Suppressor macrophage (primary cell): ENCODE measurements around the gene PRMT9.
A peak's percentile ranks its signal among the peaks of the same experiment; 100 is the strongest.

ENCODE experiments used
- DNase-seq, 4 experiments: peaks; one replicate each; pipeline ENCODE4 v3.0.0-alpha.2; 2020 to 2022
- total RNA-seq, 17 experiments: gene quantifications; one replicate each; lab custom pipeline; 2026; ENCODE audit warnings: mixed read lengths in 6 of 17, inconsistent platforms in 3 of 17; lab: John Stamatoyannopoulos, UW

PRMT9 gene
- 1.3 to 24.1 (median 13.6) reads per million in 17 experiments for total RNA-seq

DNA sequence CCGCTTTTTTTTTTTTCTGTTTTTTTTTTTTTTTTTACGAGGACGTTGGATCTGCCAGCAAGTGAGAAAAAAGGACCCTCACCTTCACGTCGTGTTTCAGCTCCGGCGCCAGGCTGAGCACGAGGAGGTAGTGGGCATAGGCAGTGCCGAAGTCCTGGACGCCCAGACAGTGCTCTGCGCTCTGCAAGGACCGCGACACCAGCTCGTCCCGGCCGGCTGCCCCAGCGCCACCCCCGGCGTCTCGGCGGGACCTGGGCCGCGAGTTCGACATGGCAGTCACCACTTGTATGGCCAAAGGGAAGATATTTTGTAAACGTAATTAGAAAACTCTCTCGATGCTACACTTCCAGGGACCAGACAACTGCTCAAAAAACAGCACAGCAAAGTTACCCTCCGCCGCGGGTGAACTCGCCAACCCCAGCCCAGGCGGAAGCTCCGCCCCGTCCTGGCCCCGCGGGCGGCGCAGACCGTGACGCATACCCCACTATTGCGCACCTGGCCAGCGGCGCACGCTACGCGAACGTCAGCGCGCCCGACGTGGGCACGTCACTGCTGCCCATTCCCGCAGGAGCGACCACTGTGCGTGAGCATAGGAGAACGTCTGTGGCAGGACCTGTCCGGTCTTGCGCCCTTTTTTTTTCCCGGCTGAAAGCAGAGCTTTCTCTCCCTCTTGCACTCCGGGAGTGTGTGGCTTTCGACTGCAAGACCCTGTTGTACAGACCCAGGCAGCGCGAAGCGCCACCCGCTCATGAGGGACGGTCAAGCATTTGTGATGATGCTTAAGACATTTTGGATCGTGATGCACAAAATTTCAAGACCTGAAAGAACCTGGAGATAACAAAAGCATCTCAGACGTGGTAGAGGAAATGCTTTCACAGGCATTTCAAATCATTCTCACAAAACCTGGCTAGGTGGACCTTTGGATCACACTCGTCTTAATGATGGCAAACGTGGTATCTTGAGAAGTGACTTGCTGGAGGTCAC lies at the start of gene PRMT9:
Gene PRMT9 (minus strand): TSS at position 447 of the 984 bp plus-strand sequence. CDS start 176 bp downstream, at position 271.
- peak; percentile 93 to 96 (median 94) for DNase-seq

DNA sequence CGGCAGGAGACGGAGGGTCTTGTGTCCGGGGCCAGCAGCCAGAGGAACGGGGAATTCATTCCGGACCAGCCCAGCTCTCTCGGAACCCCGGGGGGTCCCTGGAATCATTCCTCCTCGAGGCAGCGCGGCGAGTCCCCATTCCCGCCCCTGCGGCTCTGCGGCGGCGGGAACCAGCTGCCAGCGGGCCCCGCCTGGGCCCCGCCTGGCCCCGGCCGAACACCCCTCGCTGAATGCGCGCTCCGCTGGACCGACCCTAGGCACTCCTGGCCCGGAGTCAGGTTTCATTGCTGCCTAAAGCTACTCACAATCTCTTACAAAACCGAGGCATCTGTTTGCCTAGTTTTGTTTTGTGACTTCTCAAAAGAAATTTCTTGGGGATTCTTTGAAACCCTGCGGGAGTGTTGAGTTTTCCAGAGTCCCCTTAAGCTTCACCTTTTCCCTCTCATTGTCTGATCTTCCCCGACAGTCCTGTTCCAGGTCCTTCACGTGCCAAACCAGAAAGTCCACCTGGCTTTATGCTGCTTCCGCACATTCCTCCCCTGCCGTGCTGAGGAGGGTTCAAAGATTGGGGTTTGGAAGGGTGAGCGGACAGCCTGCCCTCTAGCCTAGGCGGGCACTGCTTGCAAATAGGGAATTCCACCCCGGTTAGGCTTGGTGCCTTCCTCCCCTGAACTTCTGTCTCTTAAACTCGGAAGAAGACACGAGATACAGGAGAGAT lies 48.7 kb upstream of the PRMT9 start:
- peak in 3 of 4 experiments; percentile 45 to 58 (median 58) for DNase-seq

DNA sequence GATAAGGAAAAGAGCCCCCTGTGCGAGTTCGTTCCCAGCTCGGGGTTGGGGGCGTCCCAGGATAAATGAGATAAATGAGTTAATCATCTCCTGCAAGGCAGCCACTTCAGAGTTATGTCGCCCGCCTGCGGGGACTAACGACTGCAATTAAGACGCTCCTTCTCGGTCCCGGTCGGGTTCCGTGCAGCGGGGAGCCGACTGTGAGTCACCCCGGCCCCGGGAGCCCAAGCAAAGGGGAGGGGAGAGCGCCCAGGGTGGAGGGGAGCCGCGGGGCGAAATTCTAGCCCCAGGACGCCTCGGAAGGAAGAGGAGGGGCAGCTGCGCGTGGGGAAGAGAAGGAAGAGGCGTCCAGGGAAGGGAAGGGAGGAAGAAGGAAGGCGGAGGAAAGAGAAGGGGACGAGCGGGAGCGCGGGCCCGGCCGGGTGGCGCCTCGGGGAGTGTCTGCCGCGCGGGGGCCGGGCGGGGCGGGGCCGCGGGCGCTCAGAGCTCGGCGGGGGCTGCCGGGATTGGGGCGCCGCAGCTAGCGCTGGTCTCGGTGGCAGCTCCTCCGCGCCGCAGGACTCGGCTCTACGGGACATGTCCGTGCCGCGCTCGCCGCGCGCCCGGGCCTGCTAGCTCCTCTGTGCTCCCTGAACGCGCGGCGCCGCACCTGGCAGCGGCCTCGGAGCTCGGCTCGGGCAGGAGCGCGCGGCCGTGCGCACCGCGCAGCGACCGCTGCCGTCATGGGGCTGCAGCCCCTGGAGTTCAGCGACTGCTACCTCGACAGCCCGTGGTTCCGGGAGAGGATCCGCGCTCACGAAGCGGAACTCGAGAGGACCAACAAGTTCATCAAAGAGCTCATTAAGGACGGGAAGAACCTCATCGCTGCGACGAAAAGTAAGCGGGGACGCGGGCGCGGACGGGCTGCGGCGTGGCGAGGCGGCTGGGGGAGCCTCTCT lies 47.9 kb upstream of the PRMT9 start, which contains the start of gene ARHGAP10:
Gene ARHGAP10 (plus strand): TSS at position 509 of the 938 bp plus-strand sequence. CDS start 214 bp downstream, at position 723.
- peak; percentile 65 to 90 (median 82) for DNase-seq

DNA sequence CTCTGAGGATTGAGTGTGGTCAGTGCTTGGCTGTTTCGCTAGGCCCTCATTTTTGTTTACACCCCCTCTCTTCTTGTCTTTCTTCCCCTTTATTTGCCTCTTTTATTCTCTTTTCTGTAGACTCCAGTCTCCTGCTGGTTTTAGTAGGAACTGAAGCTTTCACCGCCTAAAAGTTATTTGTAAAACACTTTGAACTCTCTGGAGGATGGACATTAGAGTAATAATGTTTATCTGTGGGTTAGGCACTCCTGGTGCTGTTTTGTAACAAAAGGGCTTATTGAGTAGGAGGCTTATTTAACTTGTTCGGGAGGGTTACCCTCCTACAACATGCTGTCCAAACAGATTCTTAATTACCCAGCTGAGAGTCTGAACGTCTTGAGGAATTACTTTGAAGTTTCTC lies 46.4 kb upstream of the PRMT9 start:
- peak in 3 of 4 experiments; percentile 9 to 45 (median 44) for DNase-seq

DNA sequence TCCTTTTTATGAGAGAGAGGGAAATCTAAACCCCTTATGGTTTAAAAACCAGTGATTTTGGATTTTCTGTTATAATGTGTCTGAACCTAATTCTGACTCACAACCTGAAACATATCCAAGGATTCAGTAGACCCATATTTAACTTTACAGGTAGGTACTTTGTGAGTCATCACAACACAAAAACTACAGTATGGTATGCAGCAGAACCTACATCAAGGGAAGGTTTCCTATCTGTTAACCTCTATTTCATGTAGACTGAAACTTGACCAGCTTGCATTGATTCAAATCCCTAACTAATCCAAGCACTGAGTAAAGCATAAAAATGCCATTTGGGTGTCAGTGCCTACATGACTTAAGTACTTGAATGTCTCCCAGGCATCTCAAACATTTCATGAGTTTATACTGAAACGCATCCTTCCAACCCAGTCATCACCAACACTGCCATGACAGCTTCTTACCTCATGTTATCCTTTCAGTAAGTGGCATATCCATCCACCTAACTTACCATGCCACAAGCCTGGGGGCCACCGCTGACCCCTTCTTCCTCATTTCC lies 43.6 kb upstream of the PRMT9 start:
- no peak for DNase-seq

DNA sequence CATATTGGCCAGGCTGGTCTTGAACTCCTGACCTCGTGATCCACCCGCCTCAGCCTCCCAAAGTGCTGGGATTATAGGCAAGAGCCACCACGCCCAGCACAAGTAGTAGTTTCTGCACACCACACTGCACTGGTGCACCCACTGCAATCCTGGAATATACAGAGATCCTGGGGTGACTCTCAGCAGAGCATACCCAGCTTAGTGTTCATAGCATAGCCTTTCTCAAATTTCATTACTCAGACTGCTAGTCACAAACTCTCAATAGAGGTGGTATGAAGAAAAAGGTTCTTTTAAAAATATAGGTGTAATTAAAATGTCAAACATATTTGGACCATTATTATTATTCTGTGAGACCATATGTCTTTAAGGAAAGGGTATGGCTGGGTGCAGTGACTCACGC lies 41.7 kb upstream of the PRMT9 start:
- no peak for DNase-seq

DNA sequence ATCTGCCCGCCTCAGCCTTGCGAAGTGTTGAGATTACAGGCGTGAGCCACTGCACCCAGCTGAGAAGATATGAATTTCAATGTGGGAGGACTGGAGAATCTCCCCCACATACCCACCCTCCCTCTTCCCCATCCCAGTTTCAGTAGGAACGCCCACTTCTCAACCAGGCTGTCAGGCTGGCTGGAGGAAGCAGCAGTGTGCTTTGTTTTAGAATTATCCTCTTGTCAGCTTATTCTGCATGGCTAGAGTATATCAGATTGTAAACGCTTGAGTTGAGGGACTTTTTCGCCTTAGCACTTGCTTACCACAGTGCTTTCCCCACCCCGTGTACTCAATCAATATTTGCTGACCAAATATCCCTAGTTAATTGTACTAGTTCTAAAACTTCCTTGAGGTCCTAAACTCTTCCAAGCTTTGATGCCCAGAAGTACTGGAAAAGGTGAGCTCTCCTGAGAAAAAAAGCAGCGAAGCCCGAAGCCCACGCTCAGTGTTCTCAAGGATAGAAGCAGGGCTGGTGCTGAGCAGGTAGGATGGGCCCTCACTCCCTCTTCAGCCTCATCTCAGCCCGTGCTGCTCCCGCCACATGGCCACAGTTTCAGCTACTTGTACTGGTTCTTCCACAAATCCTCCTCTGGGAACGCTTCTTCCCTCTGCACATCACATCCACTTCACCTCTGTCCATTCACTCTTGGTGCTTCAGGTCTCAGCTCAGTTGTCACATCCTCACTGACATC lies 40.7 kb upstream of the PRMT9 start:
- peak in 3 of 4 experiments; percentile 42 to 63 (median 53) for DNase-seq

DNA sequence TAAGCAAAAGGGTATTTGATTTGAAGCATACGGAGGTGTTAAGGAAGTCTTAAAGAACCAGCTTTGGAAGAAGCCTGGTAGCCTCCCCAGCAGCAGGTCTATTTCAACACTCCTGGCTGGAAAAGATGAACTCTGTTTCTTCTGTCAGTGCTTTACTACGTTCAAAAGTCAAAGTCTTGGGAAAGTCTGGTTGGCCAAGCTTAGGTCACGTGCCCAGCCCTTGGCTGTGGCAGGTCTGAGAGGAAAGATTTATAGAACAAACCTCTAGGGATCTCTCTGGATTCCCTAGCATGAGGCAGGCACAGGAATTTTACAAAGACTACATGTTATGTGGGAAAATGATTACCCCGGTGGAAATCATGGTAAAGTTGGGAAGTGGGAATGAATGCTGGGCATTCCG lies 39.4 kb upstream of the PRMT9 start:
- peak; percentile 48 to 71 (median 69) for DNase-seq

DNA sequence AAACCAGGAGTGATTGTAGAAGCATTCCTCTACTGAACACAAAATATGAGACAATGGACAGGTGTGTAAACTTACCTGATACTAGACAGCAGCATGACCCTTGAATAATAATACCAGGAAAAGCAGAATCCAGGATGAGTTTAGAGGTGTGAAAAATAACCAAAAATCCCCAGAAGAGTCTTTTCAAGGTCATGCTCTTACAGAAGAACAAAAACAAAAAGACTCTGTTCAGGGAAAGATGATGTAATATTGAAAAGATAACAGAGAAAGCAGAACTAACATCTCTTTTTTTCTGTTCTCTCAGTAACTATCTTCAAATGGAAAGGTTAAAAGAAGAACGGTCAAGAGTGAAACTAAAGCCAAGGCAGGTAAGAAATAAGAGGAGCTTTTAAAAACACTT lies 33.9 kb upstream of the PRMT9 start:
- no peak for DNase-seq

DNA sequence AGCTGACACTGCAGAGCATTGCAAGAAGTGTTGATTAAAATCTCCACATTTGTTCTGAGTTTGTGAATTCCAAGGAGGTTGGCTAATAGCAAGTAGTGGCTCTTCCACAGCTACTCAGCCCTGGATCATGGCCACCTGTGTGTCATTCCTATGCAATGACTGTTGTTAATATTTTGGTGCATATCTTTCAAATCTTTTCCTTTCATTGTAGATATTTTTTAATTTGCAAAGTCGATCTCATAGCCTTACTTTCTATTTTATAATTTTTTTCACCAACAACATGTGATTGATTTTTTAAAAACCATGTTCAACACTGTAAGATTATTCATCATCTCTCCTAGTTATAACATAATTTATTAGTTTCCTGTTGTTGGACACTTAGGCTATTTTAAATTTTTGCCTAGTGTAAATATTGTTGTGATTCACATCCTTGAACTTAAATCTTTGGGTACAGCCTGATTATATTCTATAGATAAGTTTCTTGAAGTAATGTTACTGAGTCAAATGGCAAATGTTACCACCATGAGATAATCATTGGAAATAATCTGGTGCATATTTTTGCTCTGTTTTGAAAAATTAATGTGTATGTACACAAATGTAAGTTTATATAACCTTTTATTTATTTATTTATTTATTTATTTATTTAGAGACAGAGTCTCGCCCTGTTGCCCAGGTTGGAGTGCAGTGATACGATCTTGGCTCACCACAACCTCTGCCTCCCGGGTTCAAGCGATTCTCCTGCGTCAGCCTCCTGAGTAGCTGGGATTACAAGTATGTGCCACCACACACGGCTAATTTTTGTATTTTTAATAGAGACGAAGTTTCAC lies 30.8 kb upstream of the PRMT9 start:
- no peak for DNase-seq

DNA sequence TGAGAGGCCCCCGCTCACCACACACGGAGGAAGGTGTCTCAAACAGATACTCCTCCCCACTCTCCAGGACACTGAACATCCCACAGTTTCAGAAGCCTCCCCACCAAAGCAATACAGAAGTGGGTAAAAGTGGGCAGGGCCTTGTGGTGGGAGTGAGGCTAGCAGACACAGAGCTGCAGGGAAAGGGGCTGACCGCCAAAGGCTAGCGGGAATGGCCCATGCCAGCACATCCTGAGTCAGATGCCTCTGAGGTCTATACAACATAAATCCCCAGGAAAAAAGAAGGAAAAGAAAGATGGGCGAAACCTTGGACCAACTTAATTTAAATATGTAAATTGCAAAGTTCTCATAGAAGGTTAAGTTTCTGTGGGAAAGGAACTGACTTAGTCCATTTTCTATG lies 26.0 kb upstream of the PRMT9 start:
- no peak for DNase-seq

DNA sequence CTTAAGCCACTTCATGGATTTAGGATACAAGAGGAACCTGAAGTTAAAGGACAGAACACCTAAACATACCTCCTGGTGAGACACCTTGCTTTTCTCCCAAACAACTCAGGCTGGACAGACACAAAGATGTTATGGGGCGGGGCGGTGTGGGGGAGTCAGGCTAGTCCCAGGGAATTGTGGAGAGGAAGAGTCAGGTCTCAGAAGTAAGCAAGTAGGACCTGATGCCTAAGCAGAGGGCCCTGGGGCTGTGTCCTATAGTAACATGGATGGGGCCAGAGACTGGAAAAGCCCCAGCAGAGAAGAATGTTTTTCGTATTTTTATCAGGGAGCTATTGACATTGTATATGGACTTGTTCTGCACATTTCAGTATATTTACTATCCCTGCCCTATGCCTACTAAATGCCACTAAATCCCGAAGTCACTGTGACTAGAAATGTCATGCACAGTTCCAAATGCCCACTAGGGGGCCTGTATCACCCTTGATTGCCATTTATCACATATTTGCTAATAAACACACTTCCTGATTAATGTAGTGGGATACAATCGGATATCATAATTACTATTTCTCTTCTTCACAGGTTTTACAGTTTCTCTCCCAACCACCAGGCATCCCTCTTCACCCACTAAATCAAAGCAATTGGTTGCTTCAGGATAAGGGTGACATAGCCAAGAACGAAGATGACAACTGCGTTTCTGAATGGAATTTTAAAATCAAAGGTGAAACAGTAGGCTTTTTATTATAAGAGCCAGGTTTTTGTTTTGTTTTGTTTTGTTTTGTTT lies 24.1 kb upstream of the PRMT9 start:
- DNase-seq = peak; percentile 72 to 82 (median 77)

DNA sequence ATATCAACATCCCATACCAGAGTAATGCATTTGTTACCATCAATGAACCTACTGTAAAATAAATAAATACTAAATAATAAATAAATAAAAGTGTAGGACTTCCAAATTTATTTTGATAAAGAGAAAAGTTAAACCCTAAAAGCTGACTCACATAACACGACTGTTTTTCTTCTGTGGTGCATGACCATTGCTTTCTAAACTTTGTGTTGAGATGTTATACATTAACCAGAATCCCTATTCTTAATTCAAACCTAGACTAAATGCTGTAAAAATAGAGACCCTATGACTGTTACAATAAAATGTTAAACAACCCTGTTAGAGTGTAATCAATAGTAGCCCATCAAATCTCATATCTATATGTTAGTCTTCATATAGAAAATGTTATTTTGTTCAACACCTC lies 20.9 kb upstream of the PRMT9 start:
- DNase-seq = no peak

DNA sequence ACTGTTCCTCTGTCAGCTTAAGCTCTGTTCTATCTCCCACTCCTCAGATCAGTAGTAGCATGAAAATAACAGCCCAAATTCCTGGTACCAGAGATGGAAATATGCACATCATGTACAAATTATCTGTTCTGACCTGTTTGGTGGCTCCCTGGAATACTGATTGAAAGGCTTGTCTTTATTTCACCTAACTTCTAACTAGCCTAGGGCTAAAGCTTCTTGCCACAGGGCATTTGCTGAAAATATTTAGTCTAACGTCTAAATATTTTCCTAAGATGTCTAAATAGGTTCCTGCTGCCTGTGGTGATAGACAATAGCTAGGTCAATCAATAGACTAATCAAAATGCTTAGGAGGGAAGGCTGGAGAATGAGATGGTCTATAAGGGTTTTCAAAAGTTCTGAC lies 12.9 kb upstream of the PRMT9 start:
- DNase-seq = no peak

DNA sequence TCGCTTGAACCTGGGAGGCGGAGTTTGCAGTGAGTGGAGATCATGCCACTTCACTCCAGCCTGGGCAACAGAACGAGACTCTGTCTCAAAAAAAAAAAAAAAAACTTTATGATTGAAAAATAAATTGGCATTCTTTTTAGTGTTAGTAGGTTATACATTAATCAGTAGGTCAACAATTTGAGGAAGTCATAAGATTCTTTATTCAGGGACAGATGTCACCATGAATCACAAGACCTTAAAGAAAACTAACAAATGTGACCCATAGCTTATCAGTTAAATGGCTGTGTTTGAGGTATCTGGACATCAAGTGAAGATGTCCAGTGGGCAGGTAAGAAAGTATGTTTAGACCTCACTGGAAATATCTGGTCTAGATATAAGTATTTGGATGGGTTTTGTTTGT lies 9.3 kb upstream of the PRMT9 start:
- DNase-seq = peak in 1 of 4 experiments; percentile 17

DNA sequence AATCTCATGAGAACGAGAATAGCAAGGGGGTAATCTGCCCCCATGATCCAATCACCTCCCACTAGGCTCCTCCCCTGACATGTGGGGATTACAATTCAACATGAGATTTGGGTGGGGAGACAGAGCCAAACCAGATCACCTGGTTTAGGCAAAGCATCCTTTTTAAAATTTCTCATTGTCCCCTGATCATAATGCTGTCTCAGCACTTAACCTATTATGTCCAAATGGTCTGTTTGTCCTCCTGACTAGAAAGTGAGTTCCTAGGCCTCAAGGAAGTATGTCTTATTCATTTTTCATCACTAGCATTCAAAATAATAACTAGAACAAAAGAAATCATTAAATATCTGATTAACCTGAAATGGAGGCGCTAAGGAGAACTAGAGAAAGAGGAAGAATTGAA lies 7.9 kb upstream of the PRMT9 start:
- DNase-seq = no peak

DNA sequence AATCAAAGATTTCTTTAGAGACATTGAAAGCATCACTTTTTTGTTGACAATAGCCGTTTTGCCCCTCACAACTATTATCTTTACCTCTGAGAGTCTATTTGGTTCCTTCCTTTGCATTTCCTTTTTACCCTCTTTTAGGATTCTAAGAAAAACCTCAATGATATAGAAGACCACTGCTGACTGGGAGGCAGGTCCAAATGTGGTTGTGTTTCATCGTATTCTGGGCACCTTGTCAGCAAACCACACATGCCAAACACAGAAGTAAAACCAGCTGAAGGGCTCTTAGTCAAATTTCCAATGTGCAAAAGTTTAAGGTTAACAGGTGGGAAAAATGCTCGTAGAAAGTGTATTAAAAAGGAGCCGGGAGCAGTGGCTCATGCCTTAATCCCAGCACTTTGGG lies 5.1 kb upstream of the PRMT9 start:
- DNase-seq = no peak

DNA sequence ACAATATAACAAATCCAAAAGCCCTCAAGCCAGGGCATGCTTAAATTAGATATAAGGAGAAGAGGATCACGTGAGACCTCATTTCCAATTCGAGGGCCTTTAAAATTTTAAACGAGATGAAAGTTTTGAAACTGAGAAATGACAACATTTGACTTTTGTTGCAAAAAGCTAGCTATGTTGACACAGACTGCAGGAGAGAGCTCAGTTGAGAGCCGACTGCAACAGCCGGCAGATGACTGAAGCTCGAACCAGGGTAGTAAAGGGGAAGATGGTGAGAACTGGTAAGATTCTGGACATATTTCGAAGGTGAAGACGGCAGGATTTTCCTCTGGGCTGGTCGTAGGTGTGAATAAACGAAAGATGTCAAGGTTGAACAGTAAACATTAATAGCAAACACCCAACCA lies 773 bp downstream of the PRMT9 start:
- DNase-seq = peak; percentile 66 to 76 (median 69)

DNA sequence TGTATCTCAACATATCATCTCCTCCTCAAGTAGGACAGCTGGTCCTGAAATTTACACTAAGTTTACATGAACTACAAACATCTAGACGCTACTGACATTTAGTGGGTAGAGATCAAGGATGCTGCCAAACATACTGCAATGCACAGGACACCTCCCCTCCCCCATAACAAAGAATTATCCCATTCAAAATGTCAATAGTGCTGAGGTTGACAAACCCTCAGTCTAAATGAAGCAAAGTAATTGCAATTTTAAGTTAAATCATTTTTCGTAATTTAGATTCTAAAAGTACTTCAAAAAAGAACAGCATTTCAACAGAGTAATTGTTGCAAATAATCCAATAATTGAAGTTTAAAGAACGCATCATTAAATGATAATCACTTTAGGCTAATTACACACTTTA lies 1.2 kb downstream of the PRMT9 start:
- no peak for DNase-seq
